Gastrocnemius medialis (tissue), 4 donors: Measurements from ENCODE around the gene CPLX3.

Experiments used
- POLR2A ChIP-seq, 2 donors: fragments of 450-650 bp; IDR thresholded peaks; one replicate each; pipeline ENCODE4 v1.6.1; 2017; ENCODE audit warnings: antibody characterized with exemption in 2 of 2, mild to moderate bottlenecking in 2 of 2, moderate library complexity in 2 of 2
- TF ChIP-seq, protein P1 (sequence below), 5 experiments: fragments of 450-650 bp in 3 of 5; fragments of 200-600 bp in 2 of 5; sonication (generic) in 2 of 5; IDR thresholded peaks in 4 of 5; conservative IDR thresholded peaks in 1 of 5; 1 replicate in 4 of 5; 2 replicates in 1 of 5; pipeline ENCODE4 v1.5.1; 2016 to 2019; ENCODE audit warnings: antibody characterized with exemption in 5 of 5, mild to moderate bottlenecking in 3 of 5, moderate library complexity in 3 of 5

DNA sequence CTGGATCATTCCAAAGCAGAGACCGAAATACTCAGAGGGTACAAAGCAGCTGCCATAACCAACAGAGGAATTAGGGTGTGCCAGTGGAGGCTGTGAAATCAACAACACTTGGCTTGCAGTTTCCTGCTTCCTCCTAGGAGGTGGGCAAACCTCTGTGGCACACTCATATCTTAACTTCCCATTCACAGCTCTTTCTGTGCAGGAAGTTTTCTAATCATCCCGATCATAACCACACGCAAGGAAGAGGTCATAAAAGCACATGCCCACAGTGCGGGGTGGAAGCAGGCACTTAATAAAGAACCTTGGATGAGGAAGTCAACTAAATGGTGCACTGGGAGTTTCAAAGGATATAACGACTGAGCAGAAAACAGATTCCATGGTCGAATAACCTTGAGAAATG lies 41.6 kb downstream of the CPLX3 start:
- TF ChIP-seq, protein P1, sequence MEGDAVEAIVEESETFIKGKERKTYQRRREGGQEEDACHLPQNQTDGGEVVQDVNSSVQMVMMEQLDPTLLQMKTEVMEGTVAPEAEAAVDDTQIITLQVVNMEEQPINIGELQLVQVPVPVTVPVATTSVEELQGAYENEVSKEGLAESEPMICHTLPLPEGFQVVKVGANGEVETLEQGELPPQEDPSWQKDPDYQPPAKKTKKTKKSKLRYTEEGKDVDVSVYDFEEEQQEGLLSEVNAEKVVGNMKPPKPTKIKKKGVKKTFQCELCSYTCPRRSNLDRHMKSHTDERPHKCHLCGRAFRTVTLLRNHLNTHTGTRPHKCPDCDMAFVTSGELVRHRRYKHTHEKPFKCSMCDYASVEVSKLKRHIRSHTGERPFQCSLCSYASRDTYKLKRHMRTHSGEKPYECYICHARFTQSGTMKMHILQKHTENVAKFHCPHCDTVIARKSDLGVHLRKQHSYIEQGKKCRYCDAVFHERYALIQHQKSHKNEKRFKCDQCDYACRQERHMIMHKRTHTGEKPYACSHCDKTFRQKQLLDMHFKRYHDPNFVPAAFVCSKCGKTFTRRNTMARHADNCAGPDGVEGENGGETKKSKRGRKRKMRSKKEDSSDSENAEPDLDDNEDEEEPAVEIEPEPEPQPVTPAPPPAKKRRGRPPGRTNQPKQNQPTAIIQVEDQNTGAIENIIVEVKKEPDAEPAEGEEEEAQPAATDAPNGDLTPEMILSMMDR (IDR thresholded peaks at IDR 0.05 in 4 of 5, conservative IDR thresholded peaks at IDR 0.05 in 1 of 5): no peak
- peak in 1 of 2 donors; percentile 17 for TF ChIP-seq POLR2A (IDR thresholded peaks at IDR 0.05)
